SK-N-SH (cell line): ENCODE measurements around the gene DKC1.
"Not testable (repeated sequence)": the region's sequence is repeated elsewhere in the genome, so short reads cannot be mapped to it uniquely, and the experiment has no call there.

ENCODE experiments used
- CHD2 ChIP-seq: fragments of 150-350 bp; IDR thresholded peaks from 2 replicates; pipeline ENCODE4 v1.6.1; 2018; ENCODE audit warnings: low read length; ENCODE audit not compliant: partially characterized antibody
- CTCF ChIP-seq: fragments of 200-600 bp; sonication (generic); IDR thresholded peaks from 2 replicates; pipeline ENCODE4 v1.6.1; 2017; ENCODE audit warnings: antibody characterized with exemption, mild to moderate bottlenecking, moderate library complexity
- EZH2phosphoT487 ChIP-seq: fragments of 200-600 bp; sonication (generic); IDR thresholded peaks from 2 replicates; pipeline ENCODE4 v1.6.1; 2017; ENCODE audit warnings: low read depth, mixed run types, mild to moderate bottlenecking, antibody characterized with exemption, moderate library complexity, borderline replicate concordance
- FOXJ3 ChIP-seq: sonication (generic); formaldehyde crosslinking; IDR thresholded peaks from 2 replicates; pipeline ENCODE4 v1.5.1; 2020; ENCODE audit warnings: mild to moderate bottlenecking, missing genetic modification reagents
- GATA2 ChIP-seq: sonication (generic); formaldehyde crosslinking; IDR thresholded peaks from 2 replicates; pipeline ENCODE4 v1.5.0; 2020; ENCODE audit warnings: mild to moderate bottlenecking, missing genetic modification reagents
- JUND ChIP-seq: IDR thresholded peaks from 2 replicates; pipeline ENCODE4 v1.4.0; 2012
- REST ChIP-seq: IDR thresholded peaks from 2 replicates; pipeline ENCODE4 v1.6.1; 2012; ENCODE audit warnings: mild to moderate bottlenecking, low read depth, low read length, moderate library complexity
- RFX5 ChIP-seq: IDR thresholded peaks from 2 replicates; pipeline ENCODE4 v1.6.1; 2012; ENCODE audit warnings: mild to moderate bottlenecking, improper control_type of control experiment, low read length
- SIN3A ChIP-seq: IDR thresholded peaks from 2 replicates; pipeline ENCODE4 v1.6.1; 2012; ENCODE audit warnings: low read depth, mild to moderate bottlenecking, low read length, moderate library complexity, borderline replicate concordance
- SMC3 ChIP-seq: IDR thresholded peaks from 2 replicates; pipeline ENCODE4 v1.6.1; 2012; ENCODE audit warnings: low read depth, low read length, improper control_type of control experiment
- USF1 ChIP-seq: IDR thresholded peaks from 2 replicates; pipeline ENCODE4 v1.4.0; 2012; ENCODE audit warnings: low read depth, borderline replicate concordance
- USF2 ChIP-seq: fragments of 150-350 bp; IDR thresholded peaks from 2 replicates; pipeline ENCODE4 v1.6.1; 2017; ENCODE audit warnings: antibody characterized with exemption, low read length, low read depth, borderline replicate concordance
- ZBTB33 ChIP-seq: IDR thresholded peaks from 2 replicates; pipeline ENCODE4 v1.4.0; 2012; ENCODE audit warnings: low read depth, borderline replicate concordance

GRCh38 chrX:154825586-154825985, 62.9 kb downstream of the DKC1 start:
- TF ChIP-seq ZBTB33; SMC3; USF2; REST; RFX5; CTCF; GATA2; FOXJ3 (CRISPR knock-in tag); EZH2phosphoT487; SIN3A; USF1; CHD2; JUND: not testable (repeated sequence)
